Neural progenitor cell (in vitro differentiated cells): ENCODE data around the gene FARS2. TPM values are rescaled to one million over a fixed set of nuclear protein-coding genes. Genes with fewer than 3 reads are reported as not detected.

Experiments
- DNase-seq: peaks from one replicate; pipeline ENCODE4 v3.0.0-alpha.2; 2016; ENCODE audit warnings: low spot score
- H2AFZ ChIP-seq: fragments of 200-600 bp; sonication (generic); replicated peaks from 2 replicates; pipeline ENCODE4 v1.6.1; 2016; ENCODE audit warnings: antibody characterized with exemption
- H3F3A ChIP-seq: fragments of 200-600 bp; sonication (generic); 2 replicates; pipeline ENCODE4 v1.6.1; 2016; ENCODE audit warnings: antibody characterized with exemption, low read depth
- H3K27ac ChIP-seq: fragments of 200-600 bp; sonication (generic); 2 replicates; pipeline ENCODE4 v1.5.1; 2016; ENCODE audit warnings: mild to moderate bottlenecking
- H3K27me3 ChIP-seq: fragments of 200-600 bp; sonication (generic); 2 replicates; pipeline ENCODE4 v1.6.1; 2016; ENCODE audit warnings: mild to moderate bottlenecking, moderate library complexity
- H3K36me3 ChIP-seq: fragments of 200-600 bp; sonication (generic); 2 replicates; pipeline ENCODE4 v1.5.1; 2016
- H3K4me1 ChIP-seq: fragments of 200-600 bp; sonication (generic); 2 replicates; pipeline ENCODE4 v1.6.1; 2016; ENCODE audit warnings: mixed run types
- H3K4me2 ChIP-seq: fragments of 200-600 bp; sonication (generic); 2 replicates; pipeline ENCODE4 v1.6.1; 2016
- H3K4me3 ChIP-seq: fragments of 200-600 bp; sonication (generic); 2 replicates; pipeline ENCODE4 v1.5.1; 2016
- H3K79me2 ChIP-seq: fragments of 200-600 bp; sonication (generic); 2 replicates; pipeline ENCODE4 v1.6.1; 2016; ENCODE audit warnings: low read depth
- H3K9ac ChIP-seq: fragments of 200-600 bp; sonication (generic); 2 replicates; pipeline ENCODE4 v1.6.1; 2016
- H3K9me3 ChIP-seq: fragments of 200-600 bp; sonication (generic); 2 replicates; pipeline ENCODE4 v1.5.1; 2016; ENCODE audit warnings: low read depth
- H4K20me1 ChIP-seq: fragments of 200-600 bp; sonication (generic); 2 replicates; pipeline ENCODE4 v1.6.1; 2016; ENCODE audit warnings: low read depth
- H3K27ac Mint-ChIP-seq: 3 replicates; pipeline ENCODE4 v1.8.0; 2021; ENCODE audit warnings: mixed read lengths
- H3K27me3 Mint-ChIP-seq: 2 replicates; pipeline ENCODE4 v1.8.0; 2022; ENCODE audit warnings: low read depth, mild to moderate bottlenecking, inconsistent platforms, moderate library complexity, mixed read lengths; ENCODE audit not compliant: insufficient read depth
- H3K36me3 Mint-ChIP-seq: 3 replicates; pipeline ENCODE4 v1.8.0; 2021; ENCODE audit warnings: mixed read lengths
- H3K4me1 Mint-ChIP-seq: 3 replicates; pipeline ENCODE4 v1.8.0; 2021; ENCODE audit warnings: mixed read lengths
- H3K4me3 Mint-ChIP-seq: 3 replicates; pipeline ENCODE4 v1.8.0; 2021; ENCODE audit warnings: mild to moderate bottlenecking, moderate library complexity, mixed read lengths
- H3K9me3 Mint-ChIP-seq: 3 replicates; pipeline ENCODE4 v1.8.0; 2020; ENCODE audit warnings: mixed read lengths
- EZH2 ChIP-seq: fragments of 200-600 bp; sonication (generic); IDR thresholded peaks from 2 replicates; pipeline ENCODE4 v1.6.1; 2017; ENCODE audit warnings: antibody characterized with exemption, mild to moderate bottlenecking, moderate library complexity
- EZH2phosphoT487 ChIP-seq: fragments of 200-600 bp; sonication (generic); IDR thresholded peaks from 2 replicates; pipeline ENCODE4 v1.6.1; 2017; ENCODE audit warnings: antibody characterized with exemption
- total RNA-seq: library from RNA; depleted of rRNA; stranded (reverse); fragments of >200 nt; gene quantifications from 2 replicates; pipeline ENCODE4 v1.2.3, GENCODE V29; 2015; ENCODE audit warnings: low replicate concordance
- TF ChIP-seq, protein P1 (sequence below): fragments of 200-600 bp; sonication (generic); IDR thresholded peaks from 2 replicates; pipeline ENCODE4 v1.5.1; 2017; ENCODE audit warnings: antibody characterized with exemption, mild to moderate bottlenecking

FARS2 gene
- total RNA-seq, 1 donor from 2014 or later, result 10.8 TPM

DNA sequence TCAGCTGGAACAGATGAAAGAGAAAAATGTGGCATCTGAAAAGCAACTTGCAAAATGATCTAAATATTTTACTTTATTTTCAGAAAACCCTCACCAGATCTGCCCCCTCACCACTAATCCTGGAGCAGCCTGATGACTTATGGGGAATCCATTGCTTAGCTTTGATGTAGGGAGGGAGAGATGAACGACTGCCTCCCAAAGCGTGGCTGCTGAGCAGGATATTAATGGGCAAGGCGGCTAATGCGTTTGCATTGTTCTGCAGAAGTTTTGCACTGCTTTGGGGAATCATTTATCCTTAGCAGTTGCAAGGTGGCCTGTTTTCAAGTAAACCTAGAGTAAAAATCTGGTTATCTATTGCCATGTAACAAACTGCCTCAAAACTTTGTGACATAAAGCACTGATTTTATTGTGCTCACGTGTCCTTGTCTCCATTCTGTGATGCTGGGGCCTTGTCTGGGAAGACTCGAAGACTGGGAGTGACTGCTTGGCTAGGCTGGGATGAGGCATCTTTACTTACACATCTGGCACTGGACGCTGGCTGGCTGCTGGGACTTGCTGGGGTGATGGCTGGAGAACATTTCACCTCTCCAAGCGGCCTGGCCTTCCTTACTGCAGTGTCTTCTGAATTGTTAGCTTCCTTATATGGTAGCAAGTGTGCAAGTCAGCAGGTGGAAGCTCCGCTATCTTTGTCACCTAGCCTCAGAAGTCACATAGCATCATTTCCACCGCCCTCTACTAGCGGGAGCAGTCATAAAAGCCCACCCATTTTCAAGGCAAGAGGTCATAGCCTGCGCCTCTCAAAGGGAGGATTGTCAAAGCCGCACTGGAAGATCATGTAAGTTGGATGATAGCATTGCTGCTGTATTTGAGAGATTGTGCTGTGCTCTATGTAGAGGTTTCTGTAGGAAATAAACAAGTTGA lies 432.2 kb downstream of the FARS2 start:
- H3K9me3 Mint-ChIP-seq, result peaks cover 23% of the 10 kb centered on the region
- no peak overlapping the region for H3K4me3 ChIP-seq
- no peaks in the 10 kb centered on the region for H3K79me2 ChIP-seq
- no peak overlapping the region for H3K27ac Mint-ChIP-seq
- no peak overlapping the region for H2AFZ ChIP-seq
- H3K27me3 ChIP-seq, result no peaks in the 10 kb centered on the region
- no peaks in the 10 kb centered on the region for H3K4me1 Mint-ChIP-seq
- no peaks in the 10 kb centered on the region for H3K4me1 ChIP-seq
- no peaks in the 10 kb centered on the region for H3K9me3 ChIP-seq
- no peak for DNase-seq
- no peak overlapping the region for H3K27ac ChIP-seq
- no peaks in the 10 kb centered on the region for H3K36me3 ChIP-seq
- no peak overlapping the region for H3K4me3 Mint-ChIP-seq
- no peaks in the 10 kb centered on the region for H3K27me3 Mint-ChIP-seq
- TF ChIP-seq, protein P1, sequence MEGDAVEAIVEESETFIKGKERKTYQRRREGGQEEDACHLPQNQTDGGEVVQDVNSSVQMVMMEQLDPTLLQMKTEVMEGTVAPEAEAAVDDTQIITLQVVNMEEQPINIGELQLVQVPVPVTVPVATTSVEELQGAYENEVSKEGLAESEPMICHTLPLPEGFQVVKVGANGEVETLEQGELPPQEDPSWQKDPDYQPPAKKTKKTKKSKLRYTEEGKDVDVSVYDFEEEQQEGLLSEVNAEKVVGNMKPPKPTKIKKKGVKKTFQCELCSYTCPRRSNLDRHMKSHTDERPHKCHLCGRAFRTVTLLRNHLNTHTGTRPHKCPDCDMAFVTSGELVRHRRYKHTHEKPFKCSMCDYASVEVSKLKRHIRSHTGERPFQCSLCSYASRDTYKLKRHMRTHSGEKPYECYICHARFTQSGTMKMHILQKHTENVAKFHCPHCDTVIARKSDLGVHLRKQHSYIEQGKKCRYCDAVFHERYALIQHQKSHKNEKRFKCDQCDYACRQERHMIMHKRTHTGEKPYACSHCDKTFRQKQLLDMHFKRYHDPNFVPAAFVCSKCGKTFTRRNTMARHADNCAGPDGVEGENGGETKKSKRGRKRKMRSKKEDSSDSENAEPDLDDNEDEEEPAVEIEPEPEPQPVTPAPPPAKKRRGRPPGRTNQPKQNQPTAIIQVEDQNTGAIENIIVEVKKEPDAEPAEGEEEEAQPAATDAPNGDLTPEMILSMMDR, result no peak
- no peak for TF ChIP-seq EZH2phosphoT487
- no peak for TF ChIP-seq EZH2
- H3F3A ChIP-seq, result no peaks in the 10 kb centered on the region
- peaks cover 3% of the 10 kb centered on the region for H3K36me3 Mint-ChIP-seq
- H3K9ac ChIP-seq, result no peak overlapping the region
- no peak overlapping the region for H3K4me2 ChIP-seq
- no peaks in the 10 kb centered on the region for H4K20me1 ChIP-seq

DNA sequence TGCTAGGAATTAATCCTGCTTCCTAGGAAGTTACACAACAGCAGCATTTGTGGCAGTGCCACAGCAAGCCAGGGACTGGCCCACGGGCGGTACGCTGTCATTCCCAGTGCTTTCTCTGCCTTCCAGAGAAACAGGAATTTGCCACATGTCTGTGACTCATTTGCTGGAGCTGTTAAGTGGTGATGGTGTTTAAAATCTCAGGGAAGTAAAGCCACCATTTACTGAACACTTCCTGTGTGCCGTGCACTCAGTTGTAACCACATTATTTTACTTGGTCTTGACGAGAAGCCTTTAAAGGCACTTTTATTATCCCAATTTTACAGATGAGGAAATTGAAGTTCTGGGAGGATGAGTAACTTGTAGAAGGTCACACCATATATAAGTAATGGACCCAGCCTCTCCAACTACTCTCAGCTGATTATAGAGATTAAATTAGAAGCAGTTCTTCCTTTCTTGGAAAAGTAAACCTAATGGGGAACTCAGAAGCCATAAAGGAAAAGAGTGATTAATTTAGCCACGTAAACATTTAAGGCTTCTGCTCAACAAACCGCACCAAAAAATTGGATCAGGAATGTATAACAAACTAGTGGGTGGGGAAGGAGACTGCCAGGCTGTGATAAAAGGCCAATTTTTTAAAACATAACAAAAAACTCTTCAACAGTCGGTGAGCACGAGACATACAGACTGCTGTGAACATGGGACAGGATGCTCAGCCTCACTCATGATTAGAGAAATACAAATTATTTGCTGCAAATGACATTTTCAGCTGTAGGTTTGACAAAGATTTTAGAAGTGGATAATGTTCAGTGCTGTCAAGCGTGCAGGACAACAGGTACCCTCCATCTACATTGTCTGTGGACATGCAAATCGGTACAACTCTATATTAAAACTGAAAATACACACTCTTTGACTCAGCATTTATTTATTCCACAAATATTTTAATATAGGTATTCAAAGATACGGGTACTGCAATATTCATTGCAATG lies 434.2 kb downstream of the FARS2 start:
- Mint-ChIP-seq H3K36me3 (peaks cover 3% of the 10 kb centered on the region), H3K4me1 (peaks cover 2% of the 10 kb centered on the region), H3K27ac (no peak overlapping the region), H3K4me3 (no peak overlapping the region), H3K9me3 (peaks cover 18% of the 10 kb centered on the region), H3K27me3 (no peaks in the 10 kb centered on the region)
- Histone ChIP-seq H3K27me3 (no peaks in the 10 kb centered on the region), H3F3A (no peaks in the 10 kb centered on the region), H2AFZ (no peak overlapping the region), H3K4me3 (no peak overlapping the region), H3K27ac (no peak overlapping the region), H3K4me2 (no peak overlapping the region), H3K9me3 (no peaks in the 10 kb centered on the region), H3K79me2 (no peaks in the 10 kb centered on the region), H3K36me3 (no peaks in the 10 kb centered on the region), H3K9ac (no peak overlapping the region), H4K20me1 (no peaks in the 10 kb centered on the region), H3K4me1 (no peaks in the 10 kb centered on the region)
- no peak for DNase-seq
- TF ChIP-seq EZH2 (no peak), EZH2phosphoT487 (no peak)
- TF ChIP-seq, protein P1, result no peak

DNA sequence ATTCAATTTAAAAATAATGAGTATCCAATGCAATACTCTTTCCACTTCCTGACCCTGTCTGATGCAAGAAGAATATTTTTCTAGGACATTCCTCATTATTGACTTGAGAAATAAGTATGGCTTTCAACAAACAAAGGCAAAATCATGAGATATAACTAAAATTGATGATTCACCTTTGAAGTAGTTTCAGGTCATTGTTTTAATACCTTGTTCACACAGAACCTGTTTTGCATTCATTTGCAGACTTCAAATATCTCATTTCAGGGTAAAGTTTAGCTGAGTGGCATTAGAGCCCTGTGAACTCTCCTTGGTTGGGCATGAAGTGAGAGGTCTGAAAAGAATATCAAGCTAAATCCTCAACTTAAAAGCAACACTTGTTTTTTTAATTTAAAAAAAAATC lies 436.2 kb downstream of the FARS2 start:
- H3K4me2 ChIP-seq, result no peak overlapping the region
- no peaks in the 10 kb centered on the region for H3K36me3 ChIP-seq
- no peak overlapping the region for H3K9ac ChIP-seq
- H3F3A ChIP-seq, result no peaks in the 10 kb centered on the region
- H2AFZ ChIP-seq, result no peak overlapping the region
- no peaks in the 10 kb centered on the region for H3K9me3 ChIP-seq
- H4K20me1 ChIP-seq, result no peaks in the 10 kb centered on the region
- TF ChIP-seq, protein P1, result no peak
- TF ChIP-seq EZH2 (no peak), EZH2phosphoT487 (no peak)
- Mint-ChIP-seq H3K36me3 (peaks cover 5% of the 10 kb centered on the region), H3K9me3 (peaks cover 8% of the 10 kb centered on the region), H3K27ac (no peak overlapping the region), H3K27me3 (no peaks in the 10 kb centered on the region), H3K4me1 (peaks cover 2% of the 10 kb centered on the region), H3K4me3 (no peak overlapping the region)
- H3K4me3 ChIP-seq, result no peak overlapping the region
- no peaks in the 10 kb centered on the region for H3K27me3 ChIP-seq
- DNase-seq, result no peak
- no peak overlapping the region for H3K27ac ChIP-seq
- H3K4me1 ChIP-seq, result no peaks in the 10 kb centered on the region
- H3K79me2 ChIP-seq, result no peaks in the 10 kb centered on the region
